GM19239 (cell line): ENCODE measurements around the gene CCDC127.
"Not testable (repeated sequence)": the region's sequence is repeated elsewhere in the genome, so short reads cannot be mapped to it uniquely, and the experiment has no call there.

Experiments used
- DNase-seq: peaks from one replicate; pipeline ENCODE4 v3.0.0; 2011; ENCODE audit warnings: low spot score; ENCODE audit not compliant: insufficient read length
- FAIRE-seq: peaks from 2 replicates; lab custom pipeline; 2011; peaks lifted over from hg19 to GRCh38; lab: Jason Lieb, UNC

CCDC127 gene

GRCh38 chr5:235527-235926 is 17.6 kb upstream of the CCDC127 start:
- not testable (repeated sequence) for FAIRE-seq, DNase-seq

DNA sequence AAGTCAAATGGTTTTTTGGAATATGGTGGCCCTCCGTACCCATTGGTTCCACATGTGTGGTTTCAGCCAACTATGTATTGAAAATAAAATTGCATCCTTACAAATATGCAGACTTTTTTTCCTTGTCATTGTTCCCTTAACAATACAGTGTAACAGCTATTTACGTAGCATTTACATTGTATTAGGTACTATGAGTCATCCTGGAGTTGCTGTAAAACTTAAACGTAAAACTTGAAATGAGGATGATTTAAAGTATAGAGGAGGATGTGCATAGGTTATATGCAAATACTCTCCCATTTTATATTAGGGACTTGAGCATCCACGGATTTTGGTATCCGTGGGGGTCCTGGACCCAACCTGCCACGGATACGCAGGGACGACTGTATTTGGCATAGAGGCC is 16.5 kb upstream of the CCDC127 start:
- FAIRE-seq (no peak), DNase-seq (no peak)

GRCh38 chr5:233426-233825 is 15.5 kb upstream of the CCDC127 start:
- DNase-seq, FAIRE-seq: not testable (repeated sequence)

- DNase-seq (no peak), FAIRE-seq (no peak)
Observed at GRCh38 chr5:231661-232060, 13.7 kb upstream of the CCDC127 start.

- no peak for FAIRE-seq
Observed at GRCh38 chr5:230711-231110, 12.8 kb upstream of the CCDC127 start.

GRCh38 chr5:228886-229285 is 10.9 kb upstream of the CCDC127 start:
- DNase-seq = no peak
- FAIRE-seq = no peak

More at GRCh38 chr5:230711-231110, 12.8 kb upstream of the CCDC127 start:
- no peak for DNase-seq

DNA sequence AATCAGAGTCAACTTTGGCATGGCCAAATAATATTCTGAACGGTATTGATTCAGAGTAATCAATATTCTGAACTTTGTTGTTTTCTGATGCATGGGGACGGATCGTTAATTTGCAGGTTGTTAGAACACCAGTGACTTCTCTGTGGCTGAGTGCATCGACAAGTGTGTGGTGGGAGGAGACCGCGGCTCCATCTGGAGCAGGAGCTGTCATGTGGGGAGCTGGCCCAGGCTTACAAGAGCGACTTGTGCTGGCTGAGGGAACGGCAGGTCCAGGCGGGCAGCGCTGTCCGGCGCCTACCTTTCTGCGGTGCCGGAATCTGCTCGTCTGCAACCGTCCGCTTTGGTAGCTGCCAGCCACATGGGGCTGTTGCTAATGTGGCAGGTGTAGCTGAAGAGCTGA is 9.4 kb upstream of the CCDC127 start:
- not testable (repeated sequence) for FAIRE-seq, DNase-seq

GRCh38 chr5:225334-225733 is 7.4 kb upstream of the CCDC127 start:
- FAIRE-seq = no peak
- no peak for DNase-seq

DNA sequence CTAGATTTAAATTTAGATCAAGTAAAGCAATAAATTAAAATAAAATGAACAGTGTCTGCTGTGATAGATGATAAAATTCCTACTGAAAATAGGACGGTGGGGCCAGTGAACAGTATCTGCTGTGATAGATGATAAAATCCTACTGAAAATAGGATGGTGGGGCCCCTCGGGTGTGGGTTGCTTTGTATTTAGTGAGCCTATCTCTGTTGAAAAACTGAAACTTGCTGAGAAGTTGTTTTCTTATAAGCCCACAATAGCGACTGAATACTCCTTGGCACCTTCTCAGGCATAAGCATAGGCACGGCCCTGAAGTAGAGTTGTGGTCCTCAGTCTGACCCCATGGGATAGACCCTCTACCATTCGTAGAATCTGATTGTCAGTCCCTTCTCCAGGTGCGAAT is 5.8 kb upstream of the CCDC127 start:
- FAIRE-seq (no peak), DNase-seq (no peak)

GRCh38 chr5:222951-223715 is 5.2 kb upstream of the CCDC127 start:
- not testable (repeated sequence) for FAIRE-seq, DNase-seq

DNA sequence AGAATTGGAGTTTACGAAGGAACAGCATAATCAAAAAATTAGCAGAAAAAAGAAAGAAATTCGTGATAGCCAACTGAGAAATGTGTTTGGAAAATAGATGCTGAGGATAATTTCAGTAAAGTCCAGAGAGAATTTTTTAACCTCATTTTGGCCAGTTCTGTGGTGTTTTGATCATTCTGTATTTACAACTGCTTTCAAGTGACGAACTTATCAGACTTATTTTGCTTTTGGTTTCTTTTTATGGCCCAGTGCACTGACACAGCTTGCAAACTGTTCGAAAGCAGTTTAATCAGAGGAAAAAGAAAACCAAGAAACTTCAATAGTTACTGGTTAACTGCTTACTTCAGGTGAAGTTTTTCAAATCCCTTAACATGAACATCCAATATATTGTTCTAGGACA is 2.0 kb upstream of the CCDC127 start:
- DNase-seq = no peak
- FAIRE-seq = peak; percentile 28

GRCh38 chr5:219460-219863 is 1.5 kb upstream of the CCDC127 start:
- FAIRE-seq (no peak), DNase-seq (no peak)

- FAIRE-seq = no peak
- no peak for DNase-seq
Observed at GRCh38 chr5:218457-219291, 721 bp upstream of the CCDC127 start.

- not testable (repeated sequence) for FAIRE-seq, DNase-seq
Observed at GRCh38 chr5:216076-216475, 1.9 kb downstream of the CCDC127 start.

DNA sequence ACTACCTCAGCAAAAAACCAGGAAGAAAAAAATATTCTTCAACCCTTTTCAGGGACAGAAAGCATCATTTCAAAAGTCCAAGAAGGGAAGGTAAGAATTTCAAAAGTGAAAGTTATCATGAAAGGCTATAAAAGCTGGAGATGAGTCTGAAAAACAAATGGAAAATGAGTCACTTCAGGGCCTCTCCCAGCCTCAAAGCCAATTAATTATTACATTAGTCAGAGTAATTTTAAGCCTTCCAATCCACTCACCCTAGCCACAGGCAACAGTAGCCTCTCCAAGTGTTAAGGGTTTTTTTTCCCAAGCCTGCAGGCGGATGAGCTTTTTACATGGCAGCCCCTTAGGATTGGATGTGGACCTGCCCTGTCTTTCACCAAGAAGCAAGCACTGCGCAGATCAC is 2.7 kb downstream of the CCDC127 start:
- FAIRE-seq = not testable (repeated sequence)

GRCh38 chr5:213803-214395 is 4.1 kb downstream of the CCDC127 start:
- FAIRE-seq = no peak
- no peak for DNase-seq

More for the DNA sequence above, 2.7 kb downstream of the CCDC127 start:
- DNase-seq = not testable (repeated sequence)

- DNase-seq (no peak), FAIRE-seq (no peak)
Observed at GRCh38 chr5:208449-209114, 9.4 kb downstream of the CCDC127 start.

GRCh38 chr5:207599-207998 is 10.4 kb downstream of the CCDC127 start:
- no peak for DNase-seq
- FAIRE-seq = no peak

- no peak for DNase-seq
- no peak for FAIRE-seq
Observed at GRCh38 chr5:206927-207536, 10.9 kb downstream of the CCDC127 start.

DNA sequence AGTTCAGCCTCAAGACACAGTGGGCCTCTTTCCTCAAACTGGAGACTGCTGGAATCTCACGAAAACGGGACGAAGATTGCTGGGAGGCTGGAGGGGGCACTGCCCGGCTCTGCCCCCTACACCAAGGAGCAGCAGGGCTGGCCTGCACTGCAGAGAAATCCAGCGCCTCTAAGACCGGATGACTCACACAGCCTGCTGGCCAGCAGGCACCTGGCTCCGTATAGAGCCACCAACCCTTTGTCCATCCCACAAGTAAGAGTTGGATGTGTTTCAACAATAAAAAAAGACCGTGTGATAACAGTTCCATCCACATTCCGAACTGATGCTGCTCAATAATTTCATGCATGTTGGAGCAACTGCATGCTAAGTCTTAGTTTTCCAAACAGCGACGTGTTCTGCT is 11.5 kb downstream of the CCDC127 start:
- FAIRE-seq (no peak), DNase-seq (no peak)
